K562 (cell line): ENCODE results near the gene SLC25A5. TPM values are rescaled to one million over a fixed set of nuclear protein-coding genes. Genes with fewer than 3 reads are reported as not detected.

ENCODE experiments used
- MBD1 ChIP-seq: fragments of 250-450 bp; sonication (Bioruptor Pico); IDR thresholded peaks from 2 replicates; pipeline ENCODE4 v1.8.0; 2022; ENCODE audit warnings: inconsistent platforms
- REST ChIP-seq, 2 experiments: fragments of 450-650 bp; formaldehyde crosslinking in 1 of 2; IDR thresholded peaks; 2 replicates each; pipeline versions ENCODE4 v1.4.0 to v1.6.1; 2014 to 2020; ENCODE audit warnings: mild to moderate bottlenecking in 2 of 2, borderline replicate concordance in 1 of 2, low read depth in 1 of 2
- ZFX ChIP-seq: sonication (generic); formaldehyde crosslinking; IDR thresholded peaks from 2 replicates; pipeline ENCODE4 v1.8.0; 2022; ENCODE audit warnings: mild to moderate bottlenecking, missing genetic modification reagents, moderate library complexity
- polyA plus RNA-seq, 8 experiments: library from polyadenylated mRNA; depleted of rRNA in 4 of 8; stranded (reverse) in 5 of 8; unstranded in 3 of 8; fragments of >200 nt; fragmentation: Nextera tagmentation in 2 of 8; fragmentation: Illumina TruSeq in 1 of 8; extraction: Ambion mirVana in 2 of 8; extraction: Trizol in 1 of 8; gene quantifications; 2 replicates each; pipeline versions ENCODE4 v1.2.1 to v1.2.3, GENCODE V29; 2011 to 2014; ENCODE audit warnings: inconsistent platforms in 1 of 8, missing spikeins in 1 of 8
- total RNA-seq, 7 experiments: library from RNA; depleted of rRNA in 6 of 7; stranded (reverse); fragments of >200 nt in 6 of 7; fragmentation: Illumina TruSeq in 2 of 7; extraction: Trizol in 2 of 7; gene quantifications; 2 replicates each; pipeline versions ENCODE4 v1.2.1 to v1.2.3, GENCODE V29; 2011 to 2021; ENCODE audit warnings: low replicate concordance in 1 of 7

The SLC25A5 gene
- total and polyA plus RNA-seq, 9 of the 15 experiments (the other 6 are each of a cell fraction or from before 2014, with no cell fraction given) = 470 to 5,247 (median 596) TPM

- TF ChIP-seq ZFX (CRISPR knock-in tag) (peak; percentile 36; the same call in 1 of the 2 replicates), REST (IDR thresholded peaks at IDR 0.05; ENCODE audit: borderline replicate concordance) (peak; percentile 82), REST (CRISPR knock-in tag; IDR thresholded peaks at IDR 0.05; ENCODE audit: low read depth) (no peak), MBD1 (CRISPR knock-in tag) (0 out of 2 replicates have a peak, but pooled peaks have one; percentile 58)
Observed at GRCh38 chrX:119516157-119516702, 48.0 kb downstream of the SLC25A5 start (continued).
